Testis (tissue), 3 donors: ENCODE measurements around the gene UCN. TPM values are rescaled to one million over a fixed set of nuclear protein-coding genes. Genes with fewer than 3 reads are reported as not detected.

ENCODE experiments used
- DNase-seq: peaks from one replicate; pipeline ENCODE4 v3.0.0-alpha.2; 2019
- H3K27ac ChIP-seq, 2 donors: fragments of 200-600 bp; sonication (generic); one replicate each; pipeline ENCODE4 v1.5.1; 2019
- H3K27me3 ChIP-seq: fragments of 200-600 bp; sonication (generic); one replicate; pipeline ENCODE4 v1.5.1; 2019
- H3K36me3 ChIP-seq: fragments of 200-600 bp; sonication (generic); one replicate; pipeline ENCODE4 v1.5.1; 2017; ENCODE audit warnings: low read depth; ENCODE audit errors: missing control alignments
- H3K4me1 ChIP-seq: fragments of 200-600 bp; sonication (generic); one replicate; pipeline ENCODE4 v1.5.1; 2019
- H3K4me3 ChIP-seq, 2 donors: fragments of 200-600 bp; sonication (generic); one replicate each; pipeline ENCODE4 v1.5.1; 2017 to 2019
- H3K9me3 ChIP-seq: fragments of 200-600 bp; sonication (generic); one replicate; pipeline ENCODE4 v1.5.1; 2017
- POLR2A ChIP-seq: fragments of 450-650 bp; IDR thresholded peaks from one replicate; pipeline ENCODE4 v1.6.1; 2017; ENCODE audit warnings: antibody characterized with exemption, mild to moderate bottlenecking, moderate library complexity
- WGBS, 2 donors: methylation state at CpG; one replicate each; pipeline ENCODE4 v1.1.5; 2018; 5-methylcytosine and 5-hydroxymethylcytosine counted together
- intact Hi-C: fragments of 100-400 bp; cut with DNase I; formaldehyde crosslinking; loops from one replicate; pipeline ENCODE4 v1.15.1; 2023; ENCODE audit warnings: low total_unique reads
- polyA plus RNA-seq: library from polyadenylated mRNA; stranded (reverse); fragments of 350-450 nt; fragmentation: Illumina TruSeq; extraction: RNeasy Lipid Tissue Mini Kit (QIAGEN cat#74804); gene quantifications from one replicate; pipeline ENCODE4 v1.2.3, GENCODE V29; 2014; ENCODE audit warnings: low read depth, low replicate concordance; ENCODE audit not compliant: insufficient read depth
- total RNA-seq, 2 donors: library from RNA; depleted of rRNA; stranded (reverse); fragments of >200 nt; gene quantifications; one replicate each; pipeline ENCODE4 v1.2.3, GENCODE V29; 2016
- TF ChIP-seq, protein P1 (sequence below), 3 experiments: fragments of 450-650 bp in 2 of 3; fragments of 200-600 bp in 1 of 3; sonication (generic) in 1 of 3; IDR thresholded peaks; one replicate each; pipeline ENCODE4 v1.5.1; 2016 to 2019; ENCODE audit warnings: antibody characterized with exemption in 3 of 3, mild to moderate bottlenecking in 2 of 3, moderate library complexity in 1 of 3

Gene UCN
- total and polyA plus RNA-seq, 3 donors from 2014 or later: 0.75 to 18.8 (median 16.2) TPM

DNA sequence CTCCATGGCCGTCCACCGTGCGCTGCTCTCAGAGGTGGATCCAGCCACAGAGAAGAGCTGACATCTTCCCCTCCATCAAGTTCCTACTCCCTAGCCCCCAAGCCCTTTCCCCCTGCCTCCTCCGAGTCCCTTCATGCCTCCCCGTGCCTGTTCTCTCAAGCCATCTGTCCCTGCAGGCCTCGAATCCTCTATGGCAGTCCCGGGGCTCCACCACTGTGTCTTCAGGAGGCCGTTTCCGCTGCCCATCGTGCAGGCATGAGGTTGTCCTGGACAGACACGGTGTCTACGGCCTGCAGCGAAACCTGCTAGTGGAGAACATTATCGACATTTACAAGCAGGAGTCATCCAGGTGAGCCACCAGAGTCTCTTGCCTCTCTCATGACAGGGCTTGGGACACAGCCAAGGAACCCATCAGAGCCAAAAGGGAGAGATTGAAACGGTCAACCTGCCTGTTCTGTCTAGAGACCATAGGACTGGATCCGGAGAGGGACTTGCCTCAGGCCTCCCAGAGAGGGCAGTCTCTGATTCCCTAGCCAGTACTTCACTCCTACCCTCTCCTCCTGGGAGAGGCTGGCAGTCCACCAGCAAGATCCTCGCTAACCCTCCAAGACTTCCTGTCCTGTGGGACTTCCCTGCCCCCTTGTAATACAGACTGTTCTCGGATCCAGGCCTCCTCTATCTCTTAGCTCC, 9.7 kb downstream of the UCN start:
- no peak for DNase-seq
- no peak overlapping the region for H3K4me3 ChIP-seq
- TF ChIP-seq, protein P1, sequence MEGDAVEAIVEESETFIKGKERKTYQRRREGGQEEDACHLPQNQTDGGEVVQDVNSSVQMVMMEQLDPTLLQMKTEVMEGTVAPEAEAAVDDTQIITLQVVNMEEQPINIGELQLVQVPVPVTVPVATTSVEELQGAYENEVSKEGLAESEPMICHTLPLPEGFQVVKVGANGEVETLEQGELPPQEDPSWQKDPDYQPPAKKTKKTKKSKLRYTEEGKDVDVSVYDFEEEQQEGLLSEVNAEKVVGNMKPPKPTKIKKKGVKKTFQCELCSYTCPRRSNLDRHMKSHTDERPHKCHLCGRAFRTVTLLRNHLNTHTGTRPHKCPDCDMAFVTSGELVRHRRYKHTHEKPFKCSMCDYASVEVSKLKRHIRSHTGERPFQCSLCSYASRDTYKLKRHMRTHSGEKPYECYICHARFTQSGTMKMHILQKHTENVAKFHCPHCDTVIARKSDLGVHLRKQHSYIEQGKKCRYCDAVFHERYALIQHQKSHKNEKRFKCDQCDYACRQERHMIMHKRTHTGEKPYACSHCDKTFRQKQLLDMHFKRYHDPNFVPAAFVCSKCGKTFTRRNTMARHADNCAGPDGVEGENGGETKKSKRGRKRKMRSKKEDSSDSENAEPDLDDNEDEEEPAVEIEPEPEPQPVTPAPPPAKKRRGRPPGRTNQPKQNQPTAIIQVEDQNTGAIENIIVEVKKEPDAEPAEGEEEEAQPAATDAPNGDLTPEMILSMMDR (IDR thresholded peaks at IDR 0.05): no peak
- TF ChIP-seq POLR2A: no peak
- intact Hi-C loops: no loop called here
- no peaks in the 10 kb centered on the region for H3K4me1 ChIP-seq
- H3K27me3 ChIP-seq: no peaks in the 10 kb centered on the region
- no peaks in the 10 kb centered on the region for H3K9me3 ChIP-seq
- 84 to 88% methylated on average over 14 to 18 of the region's 18 CpGs for WGBS, 2 donors
- no peaks in the 10 kb centered on the region for H3K36me3 ChIP-seq
- H3K27ac ChIP-seq: no peak overlapping the region

DNA sequence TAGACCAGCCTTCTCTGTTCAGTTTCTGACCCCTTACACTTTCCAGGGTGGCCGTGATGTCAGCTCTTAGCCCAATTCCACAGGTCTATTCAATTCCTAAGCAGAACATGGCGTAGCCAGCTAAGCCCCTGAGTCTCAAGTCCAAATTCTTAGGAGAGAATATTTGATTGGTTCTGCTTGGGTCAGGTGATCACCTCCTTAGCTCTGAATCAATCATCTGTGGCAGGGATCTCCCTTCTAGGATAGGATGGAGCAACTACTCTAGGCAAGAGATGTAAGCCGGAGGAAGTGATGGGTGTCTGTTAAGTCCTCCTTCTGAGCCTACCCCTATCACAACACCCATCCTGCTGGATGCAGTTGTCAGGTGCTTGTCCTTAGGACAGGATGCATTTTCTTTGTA, 11.1 kb downstream of the UCN start:
- Histone ChIP-seq H3K4me1 (no peaks in the 10 kb centered on the region), H3K9me3 (no peaks in the 10 kb centered on the region), H3K36me3 (no peaks in the 10 kb centered on the region), H3K4me3 (no peak overlapping the region), H3K27ac (no peak overlapping the region), H3K27me3 (no peaks in the 10 kb centered on the region)
- DNase-seq: no peak
- intact Hi-C loops: no loop called here
- 89 to 90% methylated on average over 3 of the region's 3 CpGs for WGBS, 2 donors
- TF ChIP-seq, protein P1 (IDR thresholded peaks at IDR 0.05): no peak
- TF ChIP-seq POLR2A: no peak

DNA sequence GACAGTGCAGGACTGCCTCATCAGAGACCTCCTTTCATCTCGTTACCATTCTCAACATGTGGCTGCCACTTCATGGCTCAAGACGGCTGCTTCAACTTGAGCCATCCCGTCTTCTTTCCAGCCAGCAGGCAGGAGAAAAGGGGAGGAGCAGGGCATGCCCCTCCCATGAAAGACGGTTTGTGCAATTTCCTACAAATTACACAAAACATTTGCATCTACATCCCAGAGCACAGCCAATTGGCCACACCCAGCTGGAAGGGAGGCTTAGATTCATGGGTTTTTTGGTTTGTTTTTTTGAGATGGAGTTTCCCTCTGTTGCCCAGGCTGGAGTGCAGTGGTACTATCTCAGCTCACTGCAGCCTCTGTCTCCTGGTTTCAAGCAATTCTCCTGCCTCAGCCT, 11.8 kb downstream of the UCN start:
- Histone ChIP-seq H3K36me3 (no peaks in the 10 kb centered on the region), H3K4me1 (no peaks in the 10 kb centered on the region), H3K27ac (no peak overlapping the region), H3K9me3 (no peaks in the 10 kb centered on the region), H3K27me3 (no peaks in the 10 kb centered on the region), H3K4me3 (no peak overlapping the region)
- DNase-seq: no peak
- 71% methylated on average over 4 of the region's 4 CpGs for WGBS, 2 donors
- TF ChIP-seq, protein P1 (IDR thresholded peaks at IDR 0.05): no peak
- TF ChIP-seq POLR2A: no peak
- intact Hi-C loops: no loop called here

DNA sequence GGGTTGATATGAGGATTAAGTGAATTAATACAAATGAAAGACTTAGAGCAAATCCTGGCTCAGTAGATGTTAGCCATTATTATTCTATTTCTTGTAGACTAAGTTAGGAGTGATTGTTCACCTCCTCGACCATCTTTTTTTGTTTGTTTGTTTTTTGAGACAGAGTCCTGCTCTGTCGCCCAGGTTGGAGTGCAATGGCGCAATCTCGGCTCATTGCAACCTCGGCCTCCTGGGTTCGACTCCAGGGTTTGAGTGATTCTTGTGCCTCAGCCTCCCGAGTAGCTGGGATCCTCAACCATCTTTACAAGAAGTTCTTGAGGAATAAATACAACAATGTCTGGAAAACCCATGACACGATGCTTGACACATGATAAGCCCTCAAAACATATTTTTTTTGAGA, 13.3 kb downstream of the UCN start:
- Histone ChIP-seq H3K27ac (no peak overlapping the region), H3K36me3 (no peaks in the 10 kb centered on the region), H3K4me1 (no peaks in the 10 kb centered on the region), H3K4me3 (no peak overlapping the region), H3K9me3 (no peaks in the 10 kb centered on the region), H3K27me3 (no peaks in the 10 kb centered on the region)
- WGBS, 2 donors: 91 to 96% methylated on average over 8 of the region's 8 CpGs
- no peak for TF ChIP-seq POLR2A
- TF ChIP-seq, protein P1 (IDR thresholded peaks at IDR 0.05): no peak
- no peak for DNase-seq
- intact Hi-C loops: no loop called here

DNA sequence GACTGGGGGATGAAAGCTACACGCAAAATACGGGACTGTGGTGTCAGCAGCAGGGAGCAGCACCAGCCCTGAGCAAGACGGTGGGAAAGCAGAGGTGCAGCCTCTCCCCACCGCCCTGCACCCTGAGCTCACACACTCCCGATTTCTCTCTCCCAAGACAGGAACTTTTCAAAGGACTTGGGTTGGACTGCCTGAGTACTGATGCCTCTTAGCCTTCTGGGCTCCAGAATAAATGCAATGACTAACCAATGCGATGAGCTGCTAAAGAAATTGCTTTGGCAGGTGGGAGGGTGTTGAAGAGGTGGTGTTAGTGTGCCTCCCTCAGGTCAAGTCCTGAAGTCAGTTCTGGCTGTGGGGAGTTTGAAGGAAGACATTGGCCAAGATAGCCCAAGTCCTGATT, 16.4 kb downstream of the UCN start:
- TF ChIP-seq POLR2A: no peak
- TF ChIP-seq, protein P1 (IDR thresholded peaks at IDR 0.05): no peak
- Histone ChIP-seq H3K27me3 (no peaks in the 10 kb centered on the region), H3K36me3 (no peaks in the 10 kb centered on the region), H3K4me3 (no peak overlapping the region), H3K9me3 (no peaks in the 10 kb centered on the region), H3K27ac (no peak overlapping the region), H3K4me1 (no peaks in the 10 kb centered on the region)
- 61 to 73% methylated on average over 6 of the region's 6 CpGs for WGBS, 2 donors
- DNase-seq: no peak
- intact Hi-C loops: no loop called here
